GM12874 (cell line): Measurements from ENCODE around the gene PCDHAC2.

Experiments
- TF ChIP-seq, protein P1 (sequence below): IDR thresholded peaks from 2 replicates; pipeline ENCODE4 v1.5.1; 2011; ENCODE audit warnings: low read depth, mild to moderate bottlenecking, control low read depth, low read length, moderate library complexity; ENCODE audit not compliant: insufficient read depth

Gene PCDHAC2

DNA sequence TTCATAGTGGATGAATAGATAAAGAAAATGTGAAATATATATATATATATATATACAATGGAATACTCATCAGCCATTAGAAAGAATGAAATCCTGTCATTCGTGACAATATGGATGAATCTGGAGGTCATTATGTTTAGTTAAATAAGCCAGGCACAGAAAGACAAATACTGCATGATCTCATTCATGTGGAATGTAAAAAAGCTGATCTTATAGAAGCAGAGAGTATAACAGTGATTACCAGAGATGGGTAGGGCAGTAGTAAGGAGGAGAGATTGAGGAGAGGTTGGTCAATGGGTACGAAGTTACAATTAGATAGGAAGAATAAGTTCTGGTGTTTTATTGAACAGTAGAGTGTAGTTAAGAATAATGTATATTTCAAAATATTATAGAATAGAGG, 19.7 kb upstream of the PCDHAC2 start:
- TF ChIP-seq, protein P1, sequence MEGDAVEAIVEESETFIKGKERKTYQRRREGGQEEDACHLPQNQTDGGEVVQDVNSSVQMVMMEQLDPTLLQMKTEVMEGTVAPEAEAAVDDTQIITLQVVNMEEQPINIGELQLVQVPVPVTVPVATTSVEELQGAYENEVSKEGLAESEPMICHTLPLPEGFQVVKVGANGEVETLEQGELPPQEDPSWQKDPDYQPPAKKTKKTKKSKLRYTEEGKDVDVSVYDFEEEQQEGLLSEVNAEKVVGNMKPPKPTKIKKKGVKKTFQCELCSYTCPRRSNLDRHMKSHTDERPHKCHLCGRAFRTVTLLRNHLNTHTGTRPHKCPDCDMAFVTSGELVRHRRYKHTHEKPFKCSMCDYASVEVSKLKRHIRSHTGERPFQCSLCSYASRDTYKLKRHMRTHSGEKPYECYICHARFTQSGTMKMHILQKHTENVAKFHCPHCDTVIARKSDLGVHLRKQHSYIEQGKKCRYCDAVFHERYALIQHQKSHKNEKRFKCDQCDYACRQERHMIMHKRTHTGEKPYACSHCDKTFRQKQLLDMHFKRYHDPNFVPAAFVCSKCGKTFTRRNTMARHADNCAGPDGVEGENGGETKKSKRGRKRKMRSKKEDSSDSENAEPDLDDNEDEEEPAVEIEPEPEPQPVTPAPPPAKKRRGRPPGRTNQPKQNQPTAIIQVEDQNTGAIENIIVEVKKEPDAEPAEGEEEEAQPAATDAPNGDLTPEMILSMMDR, result no peak

DNA sequence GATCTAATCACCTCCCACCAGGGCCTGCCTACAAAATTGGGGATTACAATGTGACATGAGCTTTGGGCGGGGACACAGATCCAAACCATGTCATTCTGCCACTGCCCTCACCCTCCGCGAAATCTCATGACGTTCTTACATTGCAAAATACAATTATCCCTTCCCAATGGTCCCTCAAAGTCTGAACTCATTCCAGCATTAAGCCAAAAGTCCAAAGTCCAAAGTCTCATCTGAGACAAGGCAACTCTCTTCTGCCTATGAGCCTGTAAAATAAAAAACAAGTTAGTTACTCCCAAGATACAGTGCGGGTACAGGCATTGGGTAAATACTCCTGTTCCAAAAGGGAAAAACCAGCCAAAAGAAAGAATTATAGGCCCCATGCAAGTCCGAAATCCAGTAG, 14.6 kb upstream of the PCDHAC2 start:
- TF ChIP-seq, protein P1, result no peak

DNA sequence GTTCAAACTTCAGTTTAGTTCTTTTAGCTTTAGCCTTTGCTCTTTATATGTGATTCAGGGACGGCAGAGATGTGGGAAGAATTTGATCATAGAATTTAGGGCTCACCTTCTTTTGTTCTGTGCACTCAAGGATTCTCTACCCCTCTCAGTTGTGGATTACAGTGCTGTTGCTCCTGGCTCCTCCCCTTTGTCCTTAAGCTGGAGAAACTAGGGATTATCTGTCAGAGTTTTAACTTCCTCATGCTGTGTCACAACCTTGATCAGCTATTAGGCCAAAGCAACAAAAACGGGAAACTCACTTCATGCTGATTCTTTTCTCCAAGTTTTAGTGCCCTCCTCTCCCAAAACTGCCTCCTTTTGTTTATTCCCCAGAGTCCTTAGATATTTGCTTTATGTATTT, 13.0 kb upstream of the PCDHAC2 start:
- TF ChIP-seq, protein P1, result no peak

DNA sequence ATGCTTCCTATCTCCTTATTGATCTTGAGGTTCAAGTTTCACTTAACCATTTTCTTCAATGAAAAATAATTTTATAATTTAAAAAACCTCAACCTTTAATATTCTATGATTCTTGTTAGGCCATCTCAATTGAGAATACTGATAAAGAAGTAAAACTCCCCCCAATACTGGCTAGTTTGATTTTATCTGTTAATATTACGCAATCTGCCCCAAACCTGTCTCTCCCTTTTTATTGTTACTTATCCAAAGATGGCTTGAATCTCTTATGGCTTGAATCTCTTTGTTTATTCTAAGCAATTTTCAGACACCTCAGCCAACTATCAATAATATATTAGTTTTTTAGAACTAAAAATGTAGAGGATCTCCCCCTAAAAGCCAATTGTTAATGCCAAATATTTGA, 4.1 kb upstream of the PCDHAC2 start:
- TF ChIP-seq, protein P1, result no peak

DNA sequence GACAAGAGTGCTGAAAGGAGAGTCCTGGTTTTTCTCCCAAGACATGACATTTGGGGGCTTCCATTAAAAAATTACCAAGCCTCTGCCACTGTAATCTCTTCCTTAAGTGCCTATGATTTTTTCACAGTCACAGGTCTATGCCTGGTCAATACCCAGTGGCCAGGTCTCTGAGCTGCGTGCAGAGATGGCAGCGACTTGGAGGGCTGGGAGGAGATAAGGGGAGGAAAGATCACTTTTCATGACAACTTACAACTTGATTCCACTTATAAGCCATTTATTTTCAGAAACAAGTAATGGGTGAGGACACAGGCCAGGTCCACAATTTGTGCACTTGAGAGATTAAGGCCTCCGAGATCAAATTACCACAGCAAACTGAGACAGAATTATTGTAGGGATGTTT, 1.9 kb upstream of the PCDHAC2 start:
- TF ChIP-seq, protein P1, result no peak

DNA sequence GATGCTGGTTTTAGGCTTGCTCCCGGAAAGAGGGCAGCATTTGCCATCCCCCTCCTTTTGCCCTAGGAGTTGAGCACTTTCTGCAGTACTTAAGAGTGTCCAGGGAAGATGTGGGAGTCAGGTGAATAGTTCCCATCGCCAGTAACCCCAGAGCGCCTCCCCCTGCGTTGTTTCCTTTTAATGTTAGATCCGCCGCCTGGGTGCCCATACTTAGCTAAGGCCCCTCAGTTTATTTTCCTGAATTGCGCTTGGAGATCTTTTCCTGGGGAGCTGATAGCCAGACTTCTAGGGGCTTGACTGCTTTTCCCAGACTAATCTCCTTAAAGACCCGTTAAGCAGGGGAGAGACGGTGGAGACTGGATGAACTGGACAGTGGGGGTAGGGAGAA, 377 bp upstream of the PCDHAC2 start:
- TF ChIP-seq, protein P1, result no peak

DNA sequence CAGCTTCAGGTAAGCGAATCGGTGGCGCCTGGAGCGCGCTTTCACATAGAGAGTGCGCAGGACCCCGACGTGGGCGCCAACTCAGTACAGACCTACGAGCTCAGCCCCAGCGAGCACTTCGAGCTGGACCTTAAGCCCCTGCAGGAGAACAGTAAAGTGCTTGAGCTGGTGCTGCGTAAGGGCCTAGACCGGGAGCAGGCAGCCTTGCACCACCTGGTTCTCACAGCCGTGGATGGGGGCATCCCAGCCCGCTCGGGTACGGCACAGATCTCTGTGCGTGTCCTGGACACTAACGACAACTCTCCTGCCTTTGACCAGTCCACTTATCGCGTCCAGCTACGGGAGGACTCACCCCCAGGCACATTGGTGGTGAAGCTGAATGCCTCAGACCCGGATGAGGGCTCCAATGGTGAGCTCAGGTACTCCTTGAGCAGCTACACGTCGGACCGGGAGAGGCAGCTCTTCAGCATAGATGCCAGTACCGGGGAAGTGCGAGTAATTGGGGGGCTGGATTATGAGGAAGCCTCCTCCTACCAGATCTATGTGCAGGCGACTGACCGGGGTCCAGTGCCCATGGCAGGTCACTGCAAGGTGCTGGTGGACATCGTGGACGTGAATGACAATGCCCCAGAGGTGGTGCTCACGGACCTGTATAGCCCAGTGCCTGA, 1.1 kb downstream of the PCDHAC2 start:
- TF ChIP-seq, protein P1, result no peak
